HG03097 (cell line): ENCODE results near the gene MACF1.

Source experiments
- ATAC-seq: cut with Tn5 transposase; IDR thresholded peaks from one replicate; pipeline ENCODE4 v1.9.1; 2021; ENCODE audit not compliant: unreplicated experiment, low FRiP score

The MACF1 gene

DNA sequence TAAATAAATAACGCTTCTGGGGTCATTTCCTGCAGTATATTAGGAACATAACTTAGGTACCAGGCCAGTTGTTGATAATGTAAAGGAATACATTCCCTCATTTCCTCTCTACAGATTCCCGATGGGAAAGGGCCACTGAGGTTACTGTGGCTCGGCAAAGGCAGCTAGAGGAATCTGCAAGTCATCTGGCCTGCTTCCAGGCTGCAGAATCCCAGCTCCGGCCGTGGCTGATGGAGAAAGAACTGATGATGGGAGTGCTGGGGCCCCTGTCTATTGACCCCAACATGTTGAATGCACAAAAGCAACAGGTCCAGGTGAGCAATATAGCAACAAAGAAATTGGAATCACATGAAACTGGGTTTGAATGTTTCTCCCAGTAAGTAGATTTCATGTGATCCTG, 177.3 kb downstream of the MACF1 start:
- no peak for ATAC-seq

DNA sequence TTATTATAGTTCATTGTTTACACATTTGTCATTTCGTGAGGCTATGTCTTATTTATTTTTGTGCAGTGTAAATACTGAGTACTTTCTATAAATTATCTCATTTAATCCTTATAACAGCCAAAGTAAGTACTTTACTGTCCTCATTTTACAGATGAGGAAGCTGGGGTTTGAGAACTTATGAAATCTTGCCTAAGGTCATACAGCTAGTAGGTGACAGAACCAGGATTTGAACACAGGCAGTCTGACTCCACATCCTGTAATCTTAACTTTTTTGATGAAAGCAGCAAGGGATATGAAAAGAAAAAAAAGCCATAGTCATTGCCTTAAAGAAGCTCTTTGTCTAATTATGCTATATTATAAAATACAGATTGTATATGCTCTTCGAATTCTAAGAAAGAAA, 179.8 kb downstream of the MACF1 start:
- no peak for ATAC-seq

DNA sequence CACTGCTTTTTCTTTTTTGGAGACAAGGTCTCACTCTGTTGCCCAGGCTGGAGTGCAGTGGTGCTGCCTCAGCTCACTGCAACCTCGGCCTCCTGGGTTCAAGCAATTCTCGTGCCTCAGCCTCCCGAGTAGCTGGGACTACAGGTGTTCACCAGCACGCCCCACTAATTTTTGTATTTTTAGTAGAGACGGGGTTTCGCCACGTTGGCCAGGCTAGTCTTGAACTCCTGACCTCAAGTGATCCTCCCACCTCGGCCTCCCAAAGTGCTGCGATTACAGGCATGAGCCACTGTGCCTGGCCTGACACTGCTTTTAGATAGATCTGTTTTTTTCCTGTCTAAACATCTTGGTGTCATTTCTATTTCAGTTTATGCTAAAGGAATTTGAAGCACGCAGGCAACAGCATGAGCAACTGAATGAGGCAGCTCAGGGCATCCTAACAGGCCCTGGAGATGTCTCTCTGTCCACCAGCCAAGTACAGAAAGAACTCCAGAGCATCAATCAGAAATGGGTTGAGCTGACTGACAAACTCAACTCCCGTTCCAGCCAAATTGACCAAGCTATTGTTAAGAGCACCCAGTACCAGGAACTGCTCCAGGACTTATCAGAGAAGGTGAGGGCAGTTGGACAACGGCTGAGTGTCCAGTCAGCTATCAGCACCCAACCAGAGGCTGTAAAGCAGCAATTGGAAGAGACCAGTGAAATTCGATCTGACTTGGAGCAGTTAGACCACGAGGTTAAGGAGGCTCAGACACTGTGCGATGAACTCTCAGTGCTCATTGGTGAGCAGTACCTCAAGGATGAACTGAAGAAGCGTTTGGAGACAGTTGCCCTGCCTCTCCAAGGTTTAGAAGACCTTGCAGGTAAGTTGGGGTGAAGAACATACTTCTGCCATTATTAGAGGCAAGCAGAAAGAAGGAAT, 180.8 kb downstream of the MACF1 start:
- no peak for ATAC-seq

DNA sequence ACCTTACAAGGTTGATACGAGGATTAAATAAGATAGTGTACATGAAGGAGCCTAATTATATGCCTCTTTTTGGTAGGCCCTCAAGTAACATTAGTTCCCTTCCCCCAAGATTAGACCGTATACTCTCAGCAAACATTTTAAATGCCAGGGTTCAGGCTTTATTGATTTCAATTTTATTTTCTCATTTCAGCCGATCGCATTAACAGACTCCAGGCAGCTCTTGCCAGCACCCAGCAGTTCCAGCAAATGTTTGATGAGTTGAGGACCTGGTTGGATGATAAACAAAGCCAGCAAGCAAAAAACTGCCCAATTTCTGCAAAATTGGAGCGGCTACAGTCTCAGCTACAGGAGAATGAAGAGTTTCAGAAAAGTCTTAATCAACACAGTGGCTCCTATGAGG, 182.5 kb downstream of the MACF1 start:
- ATAC-seq, result no peak

DNA sequence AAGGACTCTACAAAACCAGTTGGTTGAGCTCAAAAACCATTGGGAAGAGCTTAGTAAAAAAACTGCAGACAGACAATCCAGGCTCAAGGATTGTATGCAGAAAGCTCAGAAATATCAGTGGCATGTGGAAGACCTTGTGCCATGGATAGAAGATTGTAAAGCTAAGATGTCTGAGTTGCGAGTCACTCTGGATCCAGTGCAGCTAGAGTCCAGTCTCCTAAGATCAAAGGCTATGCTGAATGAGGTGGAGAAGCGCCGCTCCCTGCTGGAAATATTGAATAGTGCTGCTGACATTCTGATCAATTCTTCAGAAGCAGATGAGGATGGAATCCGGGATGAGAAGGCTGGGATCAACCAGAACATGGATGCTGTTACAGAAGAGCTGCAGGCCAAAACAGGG, 183.0 kb downstream of the MACF1 start:
- no peak for ATAC-seq

DNA sequence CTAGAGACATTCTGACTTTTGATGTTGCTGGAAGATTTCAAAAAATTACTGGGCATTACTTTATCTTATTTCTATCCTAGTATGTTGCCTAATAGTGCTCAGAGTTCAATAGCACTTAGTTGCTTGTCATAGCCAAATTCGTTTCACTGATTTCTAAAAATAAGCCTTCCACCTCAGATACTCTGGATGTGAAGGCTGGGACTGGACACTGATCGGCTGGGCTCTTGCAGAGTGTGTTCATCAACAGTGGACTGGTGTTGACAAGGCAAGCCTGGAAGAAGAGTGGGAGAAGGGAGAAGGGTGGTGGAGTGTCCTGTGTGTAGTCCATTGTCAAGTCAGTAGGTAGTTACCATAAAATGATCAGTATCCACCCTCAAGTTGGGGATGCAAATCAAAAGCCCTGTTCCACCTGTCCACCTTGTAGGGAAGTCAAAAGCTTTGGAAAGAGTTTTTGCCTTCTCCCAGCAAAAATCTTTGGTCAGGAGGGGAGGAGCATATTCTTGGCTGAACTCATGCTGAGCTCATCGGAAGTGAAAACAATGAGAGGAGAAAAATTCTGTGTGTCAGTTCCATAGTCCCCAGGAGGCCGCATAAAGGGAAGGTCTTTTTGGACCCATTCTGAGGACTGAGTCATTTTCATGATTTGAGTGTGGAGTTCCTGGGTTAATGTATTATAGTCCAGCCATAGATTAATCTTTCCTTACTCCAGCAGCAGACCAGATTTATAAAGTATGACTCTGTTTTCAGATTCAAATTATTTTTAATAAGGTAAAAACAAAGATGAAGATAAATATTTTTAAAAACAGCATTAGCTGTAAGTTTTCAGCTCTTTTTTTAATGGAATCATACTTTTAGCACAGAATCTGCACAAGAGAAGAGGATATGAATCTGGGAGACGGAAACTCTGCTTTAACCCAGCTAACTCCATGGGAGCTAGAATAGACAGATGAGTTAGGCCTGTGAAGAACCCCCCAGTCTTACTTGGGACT, 187.5 kb downstream of the MACF1 start:
- no peak for ATAC-seq

DNA sequence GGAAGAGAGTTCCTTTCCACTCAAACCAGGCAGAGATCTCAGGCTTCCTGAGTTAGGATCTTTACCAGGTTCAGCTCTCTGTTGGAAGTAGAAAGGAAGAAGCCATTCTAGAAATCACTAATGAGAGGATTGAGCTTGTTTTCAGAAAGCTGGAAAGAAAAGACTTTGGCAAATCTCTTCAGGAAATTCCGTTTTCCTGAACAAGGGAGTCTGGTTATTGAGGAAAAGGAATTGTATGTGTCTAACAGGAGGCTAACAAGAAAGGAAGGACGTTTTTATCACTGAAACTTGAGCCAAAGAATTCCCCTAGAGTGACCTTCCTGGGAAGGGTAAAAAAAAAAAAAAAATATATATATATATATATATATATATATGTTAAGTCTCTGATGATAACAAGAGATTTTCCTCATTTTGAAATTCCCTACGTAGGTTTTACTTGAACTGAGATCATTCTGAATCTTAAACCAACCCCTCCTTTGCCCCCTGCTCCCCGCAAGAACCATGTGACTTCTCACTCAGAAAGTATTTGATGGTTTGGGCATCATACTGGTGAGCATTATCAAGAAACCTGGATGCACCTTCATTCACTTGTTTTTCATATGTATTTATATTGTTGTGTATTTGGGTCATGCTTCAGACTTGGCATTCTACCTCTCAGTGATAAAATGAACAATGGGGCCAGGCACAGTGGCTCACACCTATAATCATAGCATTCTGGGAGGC, 188.5 kb downstream of the MACF1 start:
- no peak for ATAC-seq

DNA sequence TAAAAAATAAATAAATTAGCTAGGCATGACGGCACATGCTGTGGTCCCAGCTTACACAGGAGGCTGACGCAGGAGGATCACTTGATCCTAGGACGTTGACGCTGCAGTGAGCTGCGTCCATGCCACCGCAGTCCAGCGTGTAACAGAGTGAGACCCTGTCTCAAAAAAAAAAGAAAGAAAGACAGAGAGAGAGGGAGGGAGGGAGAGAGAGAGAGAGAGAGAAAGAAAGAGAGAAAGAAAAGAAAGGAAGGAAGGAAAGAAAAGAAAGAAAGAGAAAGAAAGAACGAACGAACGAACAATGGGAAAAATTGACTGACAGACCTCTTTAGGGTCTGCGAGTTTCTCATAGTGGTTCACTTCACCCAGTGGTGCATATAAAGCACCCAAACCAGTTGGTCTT, 189.2 kb downstream of the MACF1 start:
- ATAC-seq, result no peak

DNA sequence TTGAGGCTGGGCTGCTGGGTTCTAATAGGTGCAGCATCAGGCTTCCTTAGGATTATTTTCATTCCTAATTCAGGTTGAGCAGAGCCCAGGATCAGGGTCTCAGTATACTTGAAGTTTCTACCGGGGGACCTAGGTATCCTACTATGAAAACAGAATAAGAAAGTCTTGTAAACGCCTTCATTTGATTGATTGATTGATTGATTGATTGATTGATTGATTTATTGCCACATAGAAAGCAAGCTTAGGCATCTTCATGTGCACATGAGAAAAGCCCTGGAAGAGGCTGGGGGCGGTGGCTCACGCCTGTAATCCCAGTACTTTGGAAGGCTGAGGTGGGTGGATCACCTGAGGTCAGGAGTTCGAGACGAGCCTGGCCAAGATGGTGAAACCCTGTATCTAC, 189.6 kb downstream of the MACF1 start:
- ATAC-seq, result no peak

DNA sequence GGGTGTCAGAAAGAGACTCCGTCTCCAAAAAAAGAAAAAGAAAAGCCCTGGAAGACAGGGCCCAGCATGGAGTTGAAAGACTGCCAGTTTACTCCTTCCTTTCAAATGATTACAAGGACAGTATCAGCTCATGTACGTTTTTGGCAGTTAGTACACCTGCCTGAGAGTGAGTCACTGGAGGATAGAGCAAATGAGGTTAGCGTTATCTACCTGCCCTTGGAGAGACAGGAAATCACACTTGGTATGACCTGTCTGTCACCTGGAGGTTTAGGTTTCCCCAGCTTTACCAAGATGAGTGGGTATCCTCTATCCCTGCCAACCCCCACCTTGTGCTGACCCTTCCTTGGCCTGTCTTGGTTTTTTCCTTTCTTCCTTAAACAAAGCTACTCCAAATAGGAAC, 190.1 kb downstream of the MACF1 start:
- no peak for ATAC-seq

DNA sequence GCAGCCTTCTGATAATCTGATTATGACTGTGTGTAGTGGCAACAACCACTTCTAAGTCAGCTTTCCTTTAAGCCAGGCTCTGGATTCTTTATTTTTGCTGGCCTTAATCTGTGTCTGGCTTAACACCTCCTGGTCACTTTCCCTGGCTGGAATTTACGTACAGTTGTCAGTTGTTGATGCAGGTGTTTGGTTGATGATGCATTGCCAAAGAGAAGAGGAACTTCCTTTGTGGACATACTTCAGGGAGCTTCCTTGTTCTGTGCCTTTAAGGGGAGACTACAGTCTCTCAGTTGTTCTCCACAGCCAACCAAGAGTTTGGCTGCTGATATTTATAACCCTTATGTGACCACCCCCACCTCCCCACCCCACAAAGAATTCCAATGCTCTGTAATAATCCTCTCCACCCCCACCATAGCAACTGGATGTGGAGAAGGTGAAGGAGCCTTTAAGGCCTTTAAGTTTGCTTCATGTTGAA, 190.9 kb downstream of the MACF1 start:
- ATAC-seq, result no peak

DNA sequence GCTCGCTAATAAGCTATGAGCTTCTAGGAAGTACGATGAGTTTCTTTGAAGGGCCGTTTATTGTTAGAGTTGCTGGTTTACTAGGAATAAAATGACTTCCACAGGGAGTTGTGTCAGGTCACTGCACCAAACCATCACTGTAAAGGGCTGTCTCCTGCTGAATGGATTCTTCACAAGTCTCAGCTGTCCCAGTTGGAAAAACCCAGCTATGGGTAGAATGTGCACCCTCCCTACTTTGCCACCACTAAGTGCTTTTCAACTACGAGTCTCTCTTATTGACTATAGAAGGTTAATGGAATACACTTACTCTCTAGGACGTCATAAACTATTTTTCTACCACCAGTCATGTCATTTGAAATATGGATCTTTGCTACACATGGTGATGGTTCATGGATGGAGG, 192.2 kb downstream of the MACF1 start:
- ATAC-seq, result no peak

DNA sequence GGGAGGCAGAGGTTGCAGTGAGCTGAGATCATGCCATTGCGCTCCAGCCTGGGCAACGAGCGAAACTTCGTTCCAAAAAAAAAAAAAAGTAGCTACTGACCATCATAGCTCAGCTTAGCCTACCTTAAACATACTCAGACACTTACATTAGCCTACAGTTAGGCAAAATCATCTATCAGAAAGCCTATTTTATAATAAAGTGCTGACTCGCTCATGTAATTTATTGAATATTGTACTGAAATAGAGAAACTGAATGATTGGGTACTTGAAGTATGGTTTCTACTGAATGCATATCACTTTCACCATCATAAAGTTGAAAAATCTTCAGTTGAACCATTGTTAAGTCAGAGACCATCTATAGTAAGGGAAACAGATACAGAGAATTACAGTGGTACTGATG, 193.0 kb downstream of the MACF1 start:
- ATAC-seq, result no peak

DNA sequence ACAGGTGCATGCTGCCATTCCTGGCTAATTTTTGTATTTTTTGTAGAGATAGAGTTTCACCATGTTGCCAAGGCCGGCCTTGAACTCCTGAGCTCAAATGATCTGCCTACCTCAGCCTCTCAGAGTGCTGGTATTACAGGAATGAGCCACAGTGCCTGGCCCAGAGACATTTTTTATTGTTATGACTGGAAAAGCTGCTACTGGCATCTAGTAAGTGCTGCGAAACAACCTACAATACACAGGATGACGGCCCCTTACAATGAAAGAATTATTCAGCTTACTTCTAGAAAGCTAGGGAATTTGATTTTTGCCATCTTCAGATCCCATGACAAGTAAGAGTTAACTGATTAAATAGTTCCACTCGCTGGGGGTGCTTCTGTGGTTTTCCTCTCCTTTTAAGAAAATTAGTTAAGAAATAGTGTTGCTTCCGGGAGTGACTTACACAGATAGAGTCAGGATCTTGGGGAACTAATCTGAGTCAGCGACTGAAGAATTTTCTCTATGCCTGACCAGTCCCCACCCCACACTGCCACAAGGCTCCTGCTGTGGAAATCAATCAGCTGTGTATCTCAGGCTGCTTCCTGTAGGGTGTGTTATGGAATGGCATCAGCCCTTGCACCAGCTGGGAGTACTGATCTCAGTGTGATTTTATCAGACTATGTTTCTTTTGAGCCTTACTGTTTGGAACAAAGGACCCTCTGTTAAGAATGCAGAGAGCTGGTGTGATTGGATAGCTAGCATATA, 194.0 kb downstream of the MACF1 start:
- ATAC-seq, result no peak

DNA sequence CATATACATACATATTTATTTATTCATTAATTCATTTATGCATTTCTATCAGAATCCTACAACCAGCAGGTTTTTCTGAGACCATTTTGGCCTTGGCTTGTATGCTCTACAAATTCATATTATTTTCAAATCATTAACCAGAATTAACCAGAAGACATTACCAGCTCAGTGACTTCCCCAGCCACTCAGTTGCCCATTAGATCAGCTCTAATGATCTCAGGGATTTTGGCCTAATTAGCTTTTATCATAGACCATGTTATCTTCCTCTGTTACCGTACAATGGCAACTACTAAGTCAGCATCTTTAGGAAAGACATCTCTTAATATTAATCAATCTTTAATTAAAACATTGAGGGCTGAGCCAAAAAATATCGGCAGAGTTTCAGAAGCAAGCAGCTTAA, 196.6 kb downstream of the MACF1 start:
- ATAC-seq, result no peak

DNA sequence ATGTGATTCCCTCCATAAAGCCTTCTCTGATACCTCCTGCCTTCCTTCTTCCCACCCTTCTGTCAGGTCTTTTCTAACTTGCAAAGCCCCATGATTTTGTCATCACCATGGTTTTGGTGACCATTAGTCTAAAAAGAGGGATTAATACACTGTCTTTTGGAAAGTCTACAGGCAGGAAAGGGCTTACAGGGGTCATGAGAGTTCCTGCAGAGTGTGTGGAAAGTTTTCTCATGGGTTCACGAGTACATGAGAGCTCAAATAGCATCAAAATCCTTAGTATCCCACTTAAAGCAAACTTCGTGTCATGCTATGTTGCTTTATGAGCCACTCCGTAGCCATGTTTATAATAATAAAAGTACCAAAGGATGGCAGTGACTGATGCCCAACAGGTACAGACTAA, 200.4 kb downstream of the MACF1 start:
- ATAC-seq, result no peak

DNA sequence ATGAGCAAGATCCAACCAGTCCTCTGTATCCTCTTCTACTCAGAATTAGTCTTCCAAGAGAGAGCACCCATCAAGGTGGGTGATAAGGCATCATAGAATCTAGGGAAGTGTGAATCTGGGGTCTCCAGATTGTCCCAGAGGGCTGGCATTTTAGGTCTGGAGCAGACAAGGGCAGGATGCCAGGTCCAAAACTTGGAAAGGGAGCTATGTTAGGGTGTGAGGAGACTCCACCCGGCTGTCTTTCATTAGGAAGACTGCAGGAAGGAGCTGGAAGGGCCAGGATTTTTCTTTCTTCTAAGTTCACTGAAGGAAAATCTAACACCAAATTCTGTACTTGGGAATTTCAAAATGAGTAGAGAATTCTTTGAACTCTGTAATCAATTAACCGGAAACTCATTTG, 200.9 kb downstream of the MACF1 start:
- no peak for ATAC-seq

DNA sequence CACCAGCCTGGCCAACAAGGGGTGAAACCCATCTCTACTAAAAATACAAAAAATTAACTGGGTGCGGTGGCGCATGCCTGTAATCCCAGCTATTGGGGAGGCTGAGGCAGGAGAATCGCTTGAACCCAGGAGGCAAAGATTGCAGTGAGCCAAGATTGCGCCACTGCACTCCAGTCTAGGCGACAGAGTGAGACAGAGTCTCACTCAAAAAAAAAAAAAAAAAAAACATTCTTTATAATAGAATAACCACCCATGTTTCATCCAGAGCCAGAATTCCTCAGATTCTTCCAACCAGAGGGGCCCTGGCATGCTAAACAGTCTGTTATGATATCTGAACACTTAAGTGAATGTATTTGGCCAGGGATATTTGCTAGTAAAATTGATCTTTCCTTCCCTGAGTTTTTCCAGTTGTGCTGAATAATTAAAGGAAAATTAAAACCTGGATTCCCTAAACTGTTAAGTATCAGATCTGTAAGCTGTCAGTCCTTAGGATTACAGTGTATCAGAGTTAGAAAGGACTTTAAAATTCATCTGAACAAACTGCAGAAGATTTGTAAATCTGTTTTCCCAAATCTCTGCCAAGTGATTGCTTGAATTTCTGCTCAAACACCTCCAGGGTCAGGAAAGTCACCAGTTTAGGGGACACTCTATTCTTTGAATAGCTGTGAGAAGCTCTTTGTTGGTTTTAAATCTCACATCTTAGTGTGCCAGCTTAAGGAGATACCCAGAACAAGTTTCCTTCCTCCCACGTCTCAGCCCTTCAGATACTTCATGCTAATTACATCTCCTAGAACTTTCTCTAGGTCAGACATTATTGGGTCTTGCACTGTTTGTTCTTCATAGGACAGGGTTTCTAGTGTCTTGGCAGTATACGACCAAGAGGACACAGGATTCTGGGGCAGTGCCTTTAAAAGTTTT, 202.3 kb downstream of the MACF1 start:
- no peak for ATAC-seq

DNA sequence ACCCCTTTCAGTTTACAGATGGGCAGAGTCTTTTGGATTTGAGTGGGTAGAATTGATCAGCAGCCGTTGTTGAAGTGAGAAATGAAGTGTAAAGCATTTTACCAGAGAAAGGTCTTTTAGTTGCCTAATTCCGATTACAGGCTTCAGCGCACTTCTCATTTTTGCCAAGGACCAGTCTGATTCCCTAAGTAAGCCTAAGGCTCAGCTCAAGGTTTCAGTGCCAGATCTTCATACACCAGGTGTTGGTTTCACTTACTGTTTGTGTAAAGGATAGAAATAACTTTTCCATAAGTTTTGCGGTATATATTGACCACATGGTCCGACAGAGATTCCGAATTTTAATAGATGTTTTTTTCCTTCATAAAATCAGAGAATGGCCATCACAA, 203.0 kb downstream of the MACF1 start:
- no peak for ATAC-seq
